BJ (cell line): ENCODE data around the gene VPS52. TPM values are rescaled to one million over a fixed set of nuclear protein-coding genes. Genes with fewer than 3 reads are reported as not detected.

Experiments
- CTCF ChIA-PET: fragments of 350-600 bp; formaldehyde crosslinking; extraction: SDS; loops from one replicate; lab custom pipeline; 2021; ENCODE audit warnings: antibody characterized with exemption, inconsistent platforms; lab: Yijun Ruan, JAX
- POLR2A ChIA-PET: fragments of 300-600 bp; sonication (Branson Sonifier 250); formaldehyde crosslinking; extraction: SDS; loops from one replicate; lab custom pipeline; 2021; ENCODE audit warnings: antibody characterized with exemption; lab: Charles Lee
- DNase-seq: peaks from one replicate; pipeline ENCODE4 v3.0.0-alpha.2; 2011; ENCODE audit warnings: low read depth
- H3K27me3 ChIP-seq: 2 replicates; pipeline ENCODE4 v1.6.0; 2011; ENCODE audit warnings: low read length; ENCODE audit not compliant: control insufficient read depth, insufficient read depth
- H3K36me3 ChIP-seq: 2 replicates; pipeline ENCODE4 v1.5.1; 2011; ENCODE audit warnings: low read length; ENCODE audit not compliant: control insufficient read depth, insufficient read depth
- H3K4me3 ChIP-seq: 2 replicates; pipeline ENCODE4 v1.5.1; 2011; ENCODE audit warnings: low read depth, mild to moderate bottlenecking, control low read depth, low read length
- CTCF ChIP-seq: IDR thresholded peaks from 2 replicates; pipeline ENCODE4 v1.5.1; 2011; ENCODE audit warnings: low read depth, mild to moderate bottlenecking, control low read depth, inconsistent platforms, low read length, moderate library complexity; ENCODE audit not compliant: insufficient read depth
- polyA plus RNA-seq: library from polyadenylated mRNA; depleted of rRNA; stranded (reverse); fragments of >200 nt; gene quantifications from 2 replicates; pipeline ENCODE4 v1.2.3, GENCODE V29; 2011

The VPS52 gene
- polyA plus RNA-seq, 1 experiment: 89.8 TPM

GRCh38 chr6:33204415-33205190 is 67.1 kb downstream of the VPS52 start, which contains the start of gene HSD17B8:
HSD17B8 (plus strand) TSS chr6:33204655; CDS start chr6:33204669, 14 bp downstream.
- Histone ChIP-seq H3K36me3 (peaks cover 17% of the 10 kb centered on the region), H3K27me3 (no peaks in the 10 kb centered on the region), H3K4me3 (peak within 1 kb of the TSS; percentile 50)
- ChIA-PET POLR2A (interaction anchor here (0.6 to 1.0 kb wide), 2 partner anchors 67 to 233 kb away, joined by 5 to 10 read pairs; partner anchors contain the start of genes RPS18 and VPS52), CTCF (interaction anchor here (0.6 to 1.6 kb wide), 5 partner anchors 43 to 224 kb away, joined by 3 to 4 read pairs (median 3); no protein-coding TSS in a partner anchor)
- DNase-seq: no peak
- no peak for TF ChIP-seq CTCF

GRCh38 chr6:33204165-33204414 is 67.6 kb downstream of the VPS52 start:
- no peak overlapping the region for H3K4me3 ChIP-seq
- no peak for DNase-seq
- no peak for TF ChIP-seq CTCF
- peaks cover 17% of the 10 kb centered on the region for H3K36me3 ChIP-seq
- H3K27me3 ChIP-seq: no peaks in the 10 kb centered on the region
- ChIA-PET POLR2A (interaction anchor here (1.0 kb wide), 1 partner anchor 232 kb away, joined by 5 read pairs; no protein-coding TSS in a partner anchor), CTCF (interaction anchor here (0.6 to 1.3 kb wide), 4 partner anchors 43 to 225 kb away, joined by 3 to 4 read pairs (median 3); no protein-coding TSS in a partner anchor)

GRCh38 chr6:33203443-33204164 is 68.1 kb downstream of the VPS52 start:
- no peak overlapping the region for H3K4me3 ChIP-seq
- H3K36me3 ChIP-seq: peaks cover 17% of the 10 kb centered on the region
- DNase-seq: no peak
- TF ChIP-seq CTCF: no peak
- no peaks in the 10 kb centered on the region for H3K27me3 ChIP-seq
- ChIA-PET POLR2A (no interaction called here), CTCF (interaction anchor here (0.6 to 1.2 kb wide), 2 partner anchors 64 to 225 kb away, joined by 3 read pairs; no protein-coding TSS in a partner anchor)

- no peak overlapping the region for H3K4me3 ChIP-seq
- no peak for TF ChIP-seq CTCF
- DNase-seq: no peak
Measured at GRCh38 chr6:33202799-33203198, 68.9 kb downstream of the VPS52 start.

GRCh38 chr6:33201935-33202334 is 69.7 kb downstream of the VPS52 start:
- TF ChIP-seq CTCF: no peak
- DNase-seq: no peak
- ChIA-PET CTCF (no interaction called here), POLR2A (no interaction called here)
- peak overlapping the region; percentile 78 for H3K4me3 ChIP-seq
- peaks cover 18% of the 10 kb centered on the region for H3K36me3 ChIP-seq
- no peaks in the 10 kb centered on the region for H3K27me3 ChIP-seq

More at GRCh38 chr6:33202799-33203198, 68.9 kb downstream of the VPS52 start:
- no peaks in the 10 kb centered on the region for H3K27me3 ChIP-seq
- H3K36me3 ChIP-seq: peaks cover 17% of the 10 kb centered on the region
- ChIA-PET POLR2A (no interaction called here), CTCF (no interaction called here)
